ENCODE data around the gene SEC22B.
"Not testable (repeated sequence)": the region's sequence is repeated elsewhere in the genome, so short reads cannot be mapped to it uniquely, and the experiment has no call there.

GRCh38 chr1:120109180-120109579 lies 67.1 kb downstream of the SEC22B start:
- not testable (repeated sequence) for TF ChIP-seq CTCF (conservative IDR thresholded peaks at IDR 0.05); ZFX (IDR thresholded peaks at IDR 0.05)

All from C4-2B (cell line).